ENCODE data around the gene TGFBRAP1.
A peak's percentile ranks its signal among the peaks of the same experiment; 100 is the strongest.

Gene TGFBRAP1

GRCh38 chr2:105236060-105236424 lies 93.5 kb downstream of the TGFBRAP1 start:
- DNase-seq = no peak

- peak in 3 of 4 experiments; percentile 26 to 45 (median 40) for DNase-seq
These were observed 94.0 kb downstream of the TGFBRAP1 start for GRCh38 chr2:105235388-105236059.

- DNase-seq = no peak
These were observed 98.3 kb downstream of the TGFBRAP1 start for GRCh38 chr2:105231232-105231619.

GRCh38 chr2:105224444-105224843 lies 105.1 kb downstream of the TGFBRAP1 start:
- DNase-seq = no peak

GRCh38 chr2:105220604-105221003 lies 108.9 kb downstream of the TGFBRAP1 start:
- no peak for DNase-seq

- no peak for DNase-seq
These were observed 113.8 kb downstream of the TGFBRAP1 start for GRCh38 chr2:105215586-105216192.

Measured in activated naive CD4-positive, alpha-beta T cell (primary cell).